NCI-H2196 (cell line): Measurements from ENCODE around the gene TXNL4B.

Experiments
- DNase-seq: peaks from one replicate; lab custom pipeline; 2025; ENCODE audit not compliant: unreplicated experiment; lab: John Stamatoyannopoulos, UW

The TXNL4B gene

GRCh38 chr16:72093448-72094265, at the start of gene TXNL4B, which contains the start of gene DHX38:
Gene TXNL4B (minus strand): TSS chr16:72093620. CDS start chr16:72090749, 2,871 bp downstream.
Gene DHX38 (plus strand): TSS chr16:72093847. CDS start chr16:72096158, 2,311 bp downstream.
- DNase-seq = peak; percentile 90

GRCh38 chr16:72142476-72142875, 49.1 kb upstream of the TXNL4B start:
- DNase-seq = no peak

DNA sequence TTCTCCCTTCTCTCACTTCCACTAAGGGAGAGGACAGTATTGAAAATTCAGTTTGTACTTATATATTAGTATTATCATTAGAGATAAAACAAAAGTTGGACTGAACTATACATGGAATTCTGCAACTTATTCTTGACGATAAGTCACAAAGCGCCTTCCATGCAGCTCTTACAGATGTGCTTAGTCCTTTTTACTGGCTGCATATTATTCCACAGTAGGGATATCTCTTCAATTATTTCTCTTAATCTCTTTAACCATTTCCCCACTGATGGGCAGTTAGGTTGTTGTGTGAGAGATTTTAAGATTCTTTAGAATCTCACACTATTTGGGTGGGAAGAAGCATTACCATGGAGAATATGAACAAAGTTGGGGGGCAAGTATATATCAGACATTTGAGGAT, 46.5 kb upstream of the TXNL4B start:
- DNase-seq = no peak

DNA sequence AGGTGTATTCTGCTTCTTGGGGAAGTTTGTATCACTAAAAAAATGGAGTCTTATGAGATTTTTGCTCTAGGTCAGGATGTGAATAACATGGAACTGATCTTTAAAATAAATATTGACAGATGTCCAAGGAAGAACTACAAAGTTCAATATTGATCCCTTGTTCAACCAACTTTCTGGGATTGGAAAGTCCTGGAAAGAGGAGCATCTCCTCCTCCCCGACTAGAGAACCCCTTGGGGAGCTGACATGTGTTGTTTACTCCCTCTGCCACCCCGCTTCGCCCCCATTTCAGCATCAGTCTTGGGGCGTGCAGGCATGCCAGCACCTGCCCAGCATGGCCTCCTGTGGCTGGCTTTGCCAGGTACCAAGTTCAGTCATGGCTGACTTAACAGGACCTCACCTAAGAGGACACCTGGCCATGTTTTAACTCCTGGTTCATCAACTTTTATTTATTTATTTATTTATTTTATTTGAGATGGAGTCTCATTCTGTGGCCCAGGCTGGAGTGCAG, 44.7 kb upstream of the TXNL4B start:
- DNase-seq = no peak

GRCh38 chr16:72137380-72138063, 44.1 kb upstream of the TXNL4B start:
- DNase-seq = no peak

DNA sequence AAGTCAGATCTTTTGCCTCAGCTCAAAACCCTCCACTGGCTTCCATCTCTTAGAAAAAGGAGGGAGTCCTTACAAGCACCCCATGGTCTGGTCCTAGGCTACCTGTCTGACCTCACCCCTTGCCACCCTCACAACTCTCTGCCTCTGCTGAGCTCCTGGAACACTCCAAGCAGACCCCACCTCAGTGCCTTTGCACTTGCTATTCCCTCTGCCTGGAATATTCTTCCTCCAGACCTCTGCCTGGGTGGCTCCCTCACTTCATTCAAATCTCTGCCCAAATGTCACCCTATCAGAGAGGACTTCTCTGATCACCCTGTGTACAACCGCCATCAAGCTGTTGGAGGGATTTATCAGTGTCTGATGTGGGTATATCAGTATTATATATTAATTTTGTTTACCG, 41.1 kb upstream of the TXNL4B start:
- DNase-seq = no peak

- no peak for DNase-seq
Measured at GRCh38 chr16:72132726-72133125, 39.3 kb upstream of the TXNL4B start.

- DNase-seq = no peak
Measured at GRCh38 chr16:72131036-72131435, 37.6 kb upstream of the TXNL4B start.

- no peak for DNase-seq
Measured at GRCh38 chr16:72129976-72130656, 36.7 kb upstream of the TXNL4B start.

GRCh38 chr16:72128701-72129100, 35.3 kb upstream of the TXNL4B start:
- no peak for DNase-seq

DNA sequence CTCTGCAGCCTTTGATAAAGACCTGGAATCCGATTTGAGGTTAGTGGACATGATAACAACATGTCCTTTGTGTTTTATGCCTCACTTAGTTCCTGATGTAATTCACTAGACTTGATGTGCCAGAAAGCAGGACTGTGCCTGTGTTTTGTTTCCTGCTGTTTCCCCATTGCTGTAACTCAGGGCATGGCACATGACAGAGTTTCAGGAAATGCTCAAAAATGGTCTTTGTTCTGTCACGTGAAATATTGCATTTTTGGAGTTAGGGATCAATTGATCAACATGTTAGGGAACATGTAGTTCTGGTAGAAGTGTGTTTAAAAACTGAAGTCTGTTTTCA, 33.0 kb upstream of the TXNL4B start:
- DNase-seq = no peak

GRCh38 chr16:72125635-72126428, 32.4 kb upstream of the TXNL4B start:
- DNase-seq = no peak

- DNase-seq = peak; percentile 29
Measured at GRCh38 chr16:72124761-72125634, 31.6 kb upstream of the TXNL4B start.

DNA sequence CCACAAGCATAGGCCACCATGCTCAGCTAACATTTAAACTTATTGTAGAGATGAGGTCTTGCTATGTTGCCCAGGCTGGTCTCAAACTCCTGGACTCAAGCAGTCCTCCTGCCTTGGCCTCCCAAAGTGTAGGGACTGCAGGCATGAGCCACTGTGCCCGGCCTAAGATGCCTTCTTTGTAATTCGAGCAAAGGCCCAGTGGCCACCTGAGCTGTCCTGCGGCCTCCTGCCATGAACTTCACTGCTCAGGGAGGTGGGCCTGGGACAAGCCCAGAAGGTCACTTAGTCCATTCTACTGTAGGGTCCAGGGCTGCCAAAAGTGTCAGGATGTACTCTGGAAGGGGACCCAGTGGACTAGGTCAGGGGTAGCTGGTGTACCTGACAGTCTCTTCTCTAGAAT, 30.7 kb upstream of the TXNL4B start:
- no peak for DNase-seq

- DNase-seq = no peak
Measured at GRCh38 chr16:72123426-72123825, 30.0 kb upstream of the TXNL4B start.

- no peak for DNase-seq
Measured at GRCh38 chr16:72122916-72123315, 29.5 kb upstream of the TXNL4B start.

DNA sequence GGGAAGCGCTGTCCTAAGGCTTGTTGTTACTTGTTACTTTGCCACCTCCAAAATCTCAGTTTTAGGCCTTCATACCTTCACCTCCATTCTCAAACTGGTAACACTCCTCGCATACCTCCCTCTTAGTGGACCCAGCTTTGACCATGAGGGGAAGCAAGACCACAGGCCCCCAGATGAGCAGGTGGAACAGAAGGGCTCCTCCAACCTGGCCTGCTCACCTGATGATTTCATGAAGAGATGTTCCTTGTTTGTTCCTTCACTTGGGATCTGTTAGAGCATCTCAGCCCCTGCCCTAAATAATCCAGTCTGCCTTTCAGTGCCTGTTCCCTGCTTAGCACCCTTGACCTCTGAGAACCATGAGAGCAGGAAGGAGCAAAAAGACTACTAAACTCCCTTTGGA, 28.9 kb upstream of the TXNL4B start:
- DNase-seq = no peak

DNA sequence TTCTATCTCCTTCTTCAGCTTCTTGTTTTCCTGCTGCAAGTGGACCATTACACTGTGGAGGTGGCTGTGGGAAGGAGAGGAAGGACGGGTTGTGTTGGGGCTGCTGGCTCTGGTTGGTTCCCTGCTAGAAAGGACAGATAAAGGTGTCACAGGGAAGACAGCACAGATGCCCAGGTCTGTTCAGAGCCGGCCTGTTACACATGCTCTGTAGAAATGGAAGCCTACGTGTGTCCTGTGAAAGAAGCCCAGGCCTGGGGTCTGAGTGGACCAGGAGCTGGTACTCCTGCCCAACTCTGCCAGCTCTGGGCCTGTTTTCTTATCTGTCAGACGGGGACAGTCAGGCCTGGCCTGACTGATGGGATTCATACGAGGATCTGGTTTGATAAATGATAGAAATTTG, 26.6 kb upstream of the TXNL4B start:
- DNase-seq = no peak

GRCh38 chr16:72113616-72113945, 20.2 kb upstream of the TXNL4B start:
- DNase-seq = no peak
